HG03025 (cell line): ENCODE measurements around the gene CPNE8.

Source experiments
- ATAC-seq: cut with Tn5 transposase; IDR thresholded peaks from one replicate; pipeline ENCODE4 v1.9.1; 2021; ENCODE audit warnings: mild to moderate bottlenecking, moderate library complexity; ENCODE audit not compliant: unreplicated experiment, low FRiP score

Gene CPNE8

GRCh38 chr12:38838056-38838850 lies 67.1 kb downstream of the CPNE8 start:
- no peak for ATAC-seq

GRCh38 chr12:38831715-38832114 lies 73.7 kb downstream of the CPNE8 start:
- ATAC-seq, result no peak

GRCh38 chr12:38825006-38825405 lies 80.4 kb downstream of the CPNE8 start:
- ATAC-seq, result no peak

- no peak for ATAC-seq
These were observed 81.7 kb downstream of the CPNE8 start for GRCh38 chr12:38823738-38824137.

- ATAC-seq, result no peak
These were observed 82.1 kb downstream of the CPNE8 start for GRCh38 chr12:38823314-38823713.

- no peak for ATAC-seq
These were observed 87.4 kb downstream of the CPNE8 start for GRCh38 chr12:38817942-38818341.

- ATAC-seq, result no peak
These were observed 91.5 kb downstream of the CPNE8 start for GRCh38 chr12:38813923-38814322.

- ATAC-seq, result no peak
These were observed 93.5 kb downstream of the CPNE8 start for GRCh38 chr12:38811814-38812356.

- no peak for ATAC-seq
These were observed 95.6 kb downstream of the CPNE8 start for GRCh38 chr12:38809832-38810231.

- ATAC-seq, result no peak
These were observed 117.3 kb downstream of the CPNE8 start for GRCh38 chr12:38788106-38788505.

GRCh38 chr12:38785381-38785780 lies 120.0 kb downstream of the CPNE8 start:
- no peak for ATAC-seq

- no peak for ATAC-seq
These were observed 122.1 kb downstream of the CPNE8 start for GRCh38 chr12:38783304-38783703.

- ATAC-seq, result no peak
These were observed 123.0 kb downstream of the CPNE8 start for GRCh38 chr12:38782359-38782758.

GRCh38 chr12:38776647-38777046 lies 128.7 kb downstream of the CPNE8 start:
- ATAC-seq, result no peak

GRCh38 chr12:38775457-38775856 lies 129.9 kb downstream of the CPNE8 start:
- ATAC-seq, result peak; percentile 97

GRCh38 chr12:38772437-38772836 lies 133.0 kb downstream of the CPNE8 start:
- ATAC-seq, result no peak

- peak; percentile 76 for ATAC-seq
These were observed 133.5 kb downstream of the CPNE8 start for GRCh38 chr12:38771871-38772270.

- no peak for ATAC-seq
These were observed 143.6 kb downstream of the CPNE8 start for GRCh38 chr12:38761636-38762342.

GRCh38 chr12:38761111-38761510 lies 144.3 kb downstream of the CPNE8 start:
- ATAC-seq, result no peak

- ATAC-seq, result no peak
These were observed 145.8 kb downstream of the CPNE8 start for GRCh38 chr12:38759621-38760020.

- no peak for ATAC-seq
These were observed 158.6 kb downstream of the CPNE8 start for GRCh38 chr12:38746744-38747143.

GRCh38 chr12:38745601-38746000 lies 159.8 kb downstream of the CPNE8 start:
- ATAC-seq, result no peak
